ENCODE measurements around the gene BAG5.
"Not testable (repeated sequence)": the region's sequence is repeated elsewhere in the genome, so short reads cannot be mapped to it uniquely, and the experiment has no call there.

BAG5 gene

GRCh38 chr14:103562429-103563225, at the start of gene BAG5, which contains the start of gene COA8:
TSS of gene BAG5 (minus strand) at chr14:103562657. CDS start at chr14:103561164, 1,493 bp downstream.
TSS of gene COA8 (plus strand) at chr14:103562960. CDS start at chr14:103563002, 42 bp downstream.
- DNase-seq (ENCODE audit: insufficient read length, low spot score) (peak; percentile 91), FAIRE-seq (no peak)
- peak; percentile 55 for TF ChIP-seq POLR2A (IDR thresholded peaks at IDR 0.05; ENCODE audit: low read depth, low read length)

GRCh38 chr14:103611215-103611614, 48.8 kb upstream of the BAG5 start:
- DNase-seq (ENCODE audit: insufficient read length, low spot score) (no peak), FAIRE-seq (no peak)
- no peak for TF ChIP-seq POLR2A (IDR thresholded peaks at IDR 0.05; ENCODE audit: low read depth, low read length)

- FAIRE-seq; DNase-seq (ENCODE audit: insufficient read length, low spot score): not testable (repeated sequence)
These were observed 46.6 kb upstream of the BAG5 start for GRCh38 chr14:103609081-103609480.

- no peak for TF ChIP-seq POLR2A (IDR thresholded peaks at IDR 0.05; ENCODE audit: low read depth, low read length)
- DNase-seq (ENCODE audit: insufficient read length, low spot score): no peak
- no peak for FAIRE-seq
These were observed 45.4 kb upstream of the BAG5 start for GRCh38 chr14:103607822-103608221.

GRCh38 chr14:103606963-103607668, 44.7 kb upstream of the BAG5 start:
- FAIRE-seq: peak; percentile 98
- no peak for TF ChIP-seq POLR2A (IDR thresholded peaks at IDR 0.05; ENCODE audit: low read depth, low read length)
- DNase-seq (ENCODE audit: insufficient read length, low spot score): no peak

- DNase-seq (ENCODE audit: insufficient read length, low spot score) (no peak), FAIRE-seq (no peak)
- no peak for TF ChIP-seq POLR2A (IDR thresholded peaks at IDR 0.05; ENCODE audit: low read depth, low read length)
These were observed 42.2 kb upstream of the BAG5 start for GRCh38 chr14:103604620-103605019.

- no peak for TF ChIP-seq POLR2A (IDR thresholded peaks at IDR 0.05; ENCODE audit: low read depth, low read length)
- DNase-seq (ENCODE audit: insufficient read length, low spot score) (no peak), FAIRE-seq (no peak)
These were observed 38.0 kb upstream of the BAG5 start for GRCh38 chr14:103600503-103600902.

GRCh38 chr14:103597623-103598377, 35.3 kb upstream of the BAG5 start:
- DNase-seq (ENCODE audit: insufficient read length, low spot score): peak; percentile 97

GRCh38 chr14:103594265-103594664, 31.8 kb upstream of the BAG5 start:
- peak; percentile 77 for DNase-seq (ENCODE audit: insufficient read length, low spot score)
- peak; percentile 78 for FAIRE-seq

More at GRCh38 chr14:103597623-103598377, 35.3 kb upstream of the BAG5 start:
- peak; percentile 97 for FAIRE-seq
- no peak for TF ChIP-seq POLR2A (IDR thresholded peaks at IDR 0.05; ENCODE audit: low read depth, low read length)

GRCh38 chr14:103593577-103593976, 31.1 kb upstream of the BAG5 start:
- no peak for TF ChIP-seq POLR2A (IDR thresholded peaks at IDR 0.05; ENCODE audit: low read depth, low read length)
- FAIRE-seq: no peak
- DNase-seq (ENCODE audit: insufficient read length, low spot score): no peak

More at GRCh38 chr14:103594265-103594664, 31.8 kb upstream of the BAG5 start:
- no peak for TF ChIP-seq POLR2A (IDR thresholded peaks at IDR 0.05; ENCODE audit: low read depth, low read length)

- FAIRE-seq (no peak), DNase-seq (ENCODE audit: insufficient read length, low spot score) (no peak)
- no peak for TF ChIP-seq POLR2A (IDR thresholded peaks at IDR 0.05; ENCODE audit: low read depth, low read length)
These were observed 22.0 kb upstream of the BAG5 start for GRCh38 chr14:103584326-103584915.

- no peak for FAIRE-seq
- TF ChIP-seq POLR2A (IDR thresholded peaks at IDR 0.05; ENCODE audit: low read depth, low read length): no peak
- no peak for DNase-seq (ENCODE audit: insufficient read length, low spot score)
These were observed 19.7 kb upstream of the BAG5 start for GRCh38 chr14:103581954-103582703.

GRCh38 chr14:103581206-103581605, 18.7 kb upstream of the BAG5 start:
- no peak for FAIRE-seq
- TF ChIP-seq POLR2A (IDR thresholded peaks at IDR 0.05; ENCODE audit: low read depth, low read length): no peak
- no peak for DNase-seq (ENCODE audit: insufficient read length, low spot score)
